Endodermal cell (in vitro differentiated cells): ENCODE results near the gene BCL2L14. TPM values are rescaled to one million over a fixed set of nuclear protein-coding genes. Genes with fewer than 3 reads are reported as not detected.

Experiments
- DNase-seq: peaks from one replicate; pipeline ENCODE4 v3.0.0-alpha.2; 2017
- H3K27ac ChIP-seq: 2 replicates; pipeline ENCODE4 v1.5.1; 2013; ENCODE audit warnings: mild to moderate bottlenecking, low read depth, low read length, moderate library complexity
- H3K27me3 ChIP-seq: 2 replicates; pipeline ENCODE4 v1.6.1; 2013; ENCODE audit warnings: mild to moderate bottlenecking, low read length, moderate library complexity; ENCODE audit not compliant: insufficient read depth, control insufficient read depth, poor library complexity, severe bottlenecking
- H3K36me3 ChIP-seq: 2 replicates; pipeline ENCODE4 v1.7.0; 2013; ENCODE audit warnings: mild to moderate bottlenecking, low read length, moderate library complexity; ENCODE audit not compliant: control insufficient read depth, insufficient read depth
- H3K4me1 ChIP-seq: one replicate; pipeline ENCODE4 v1.7.0; 2013; ENCODE audit warnings: low read length; ENCODE audit not compliant: control insufficient read depth, insufficient read depth
- H3K4me3 ChIP-seq: 2 replicates; pipeline ENCODE4 v1.5.1; 2013; ENCODE audit warnings: mild to moderate bottlenecking, low read length, moderate library complexity
- H3K9ac ChIP-seq: 2 replicates; pipeline ENCODE4 v1.6.1; 2013; ENCODE audit warnings: mild to moderate bottlenecking, low read length, moderate library complexity; ENCODE audit not compliant: poor library complexity, severe bottlenecking; ENCODE audit errors: extremely low read depth
- H3K9me3 ChIP-seq: 2 replicates; pipeline ENCODE4 v1.6.1; 2013; ENCODE audit warnings: mild to moderate bottlenecking, low read length, moderate library complexity; ENCODE audit not compliant: control insufficient read depth
- H3K27ac Mint-ChIP-seq: 2 replicates; pipeline ENCODE4 v1.8.0; 2020; ENCODE audit warnings: mixed read lengths
- H3K27me3 Mint-ChIP-seq: 2 replicates; pipeline ENCODE4 v1.8.0; 2021; ENCODE audit warnings: mild to moderate bottlenecking, mixed read lengths; ENCODE audit not compliant: insufficient read depth
- H3K36me3 Mint-ChIP-seq: 2 replicates; pipeline ENCODE4 v1.8.0; 2020; ENCODE audit warnings: low read depth, mixed read lengths
- H3K4me1 Mint-ChIP-seq: 2 replicates; pipeline ENCODE4 v1.8.0; 2020; ENCODE audit warnings: mixed read lengths
- H3K4me3 Mint-ChIP-seq: 2 replicates; pipeline ENCODE4 v1.8.0; 2020; ENCODE audit warnings: mild to moderate bottlenecking, moderate library complexity, mixed read lengths
- H3K9me3 Mint-ChIP-seq: 2 replicates; pipeline ENCODE4 v1.8.0; 2020; ENCODE audit warnings: mild to moderate bottlenecking, mixed read lengths
- CTCF ChIP-seq: fragments of 200-600 bp; sonication (generic); conservative IDR thresholded peaks from 2 replicates; pipeline ENCODE4 v1.5.0; 2021; ENCODE audit warnings: antibody characterized with exemption, mild to moderate bottlenecking
- WGBS, 2 experiments: methylation state at CpG; one replicate each; pipeline versions ENCODE4 v1.1.5 to v1.1.7; 2013; ENCODE audit warnings: missing lambda C conversion rate in 2 of 2, mixed read lengths in 1 of 2; ENCODE audit not compliant: insufficient coverage in 1 of 2, insufficient read length in 1 of 2; 5-methylcytosine and 5-hydroxymethylcytosine counted together
- microRNA-seq: library from miRNA; unstranded; fragments of <30 nt; microRNA quantifications from one replicate; pipeline ENCODE4 v1.2.0, GENCODE V29; 2020; ENCODE audit warnings: borderline microRNAs expressed
- total RNA-seq, 2 donors: library from RNA; stranded (reverse); fragmentation: NEBNext Ultra II Directional in 1 of 2; extraction: Animal tissue kit (Norgen Biotek cat#: 25700) in 1 of 2; gene quantifications; 2 replicates in 1 of 2; 3 replicates in 1 of 2; pipeline ENCODE4 v1.2.1, GENCODE V29; 2021

BCL2L14 gene
- total RNA-seq, 2 donors from 2014 or later, result 4.4 to 10.5 TPM

DNA sequence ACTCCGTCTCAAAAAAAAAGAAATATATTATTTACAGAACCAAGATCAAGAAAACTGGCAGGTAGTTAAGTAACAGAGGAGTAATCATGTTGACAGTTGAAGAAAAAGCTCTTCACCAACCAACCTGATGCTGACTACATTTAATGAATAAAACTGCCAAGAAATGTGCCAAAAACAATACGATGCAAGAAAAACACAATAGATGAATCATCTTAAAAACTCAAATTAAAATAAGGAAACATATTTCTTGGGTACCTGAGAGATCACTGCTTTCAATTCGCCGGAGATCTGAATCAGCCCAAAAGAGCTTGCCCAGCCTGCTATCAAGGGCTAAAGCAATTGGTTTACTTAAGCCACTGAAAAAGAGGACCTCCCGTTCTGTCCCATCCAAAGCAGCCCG is 76.4 kb downstream of the BCL2L14 start:
- H3K4me3 Mint-ChIP-seq, result no peak overlapping the region
- Histone ChIP-seq H3K4me1 (peaks cover 6% of the 10 kb centered on the region), H3K27me3 (no peaks in the 10 kb centered on the region), H3K36me3 (peaks cover 79% of the 10 kb centered on the region), H3K9ac (no peak overlapping the region), H3K27ac (no peak overlapping the region), H3K9me3 (peaks cover 3% of the 10 kb centered on the region), H3K4me3 (no peak overlapping the region)
- no peak for TF ChIP-seq CTCF
- H3K27me3 Mint-ChIP-seq, result no peaks in the 10 kb centered on the region
- H3K9me3 Mint-ChIP-seq, result no peaks in the 10 kb centered on the region
- peaks cover 22% of the 10 kb centered on the region for H3K4me1 Mint-ChIP-seq
- peaks cover 75% of the 10 kb centered on the region for H3K36me3 Mint-ChIP-seq
- H3K27ac Mint-ChIP-seq, result no peak overlapping the region
- no peak for DNase-seq
- WGBS, 2 experiments, result 92 to 96% methylated on average over 3 to 5 of the region's 6 CpGs

Small RNA genes within 50 kb of the gene (microRNA-seq; reads per million reads assigned to microRNA genes)
- not detected for gene MIR1244-4

Other genes starting within 250 kb of the BCL2L14 start
- gene LRP6, start 196.1 kb downstream of the BCL2L14 start, total RNA-seq, result 100 to 1,000 TPM; 109 to 182 TPM